Osteoblast (primary cell): ENCODE measurements around the gene TMEM229B. TPM values are rescaled to one million over a fixed set of nuclear protein-coding genes. Genes with fewer than 3 reads are reported as not detected.

Experiments
- DNase-seq: peaks from one replicate; pipeline ENCODE4 v3.0.0; 2011; ENCODE audit warnings: low spot score, mixed read lengths; ENCODE audit not compliant: insufficient read length; ENCODE audit errors: missing footprints
- H2AFZ ChIP-seq: 2 replicates; pipeline ENCODE4 v1.6.0; 2011; ENCODE audit warnings: mild to moderate bottlenecking, low read length
- H3K27ac ChIP-seq: 2 replicates; pipeline ENCODE4 v1.5.1; 2011; ENCODE audit warnings: mild to moderate bottlenecking, low read depth, low read length, moderate library complexity
- H3K27me3 ChIP-seq: 2 replicates; pipeline ENCODE4 v1.6.0; 2012; ENCODE audit warnings: mild to moderate bottlenecking, control low read depth, inconsistent platforms, low read length, moderate library complexity; ENCODE audit not compliant: insufficient read depth
- H3K36me3 ChIP-seq: 2 replicates; pipeline ENCODE4 v1.5.1; 2011; ENCODE audit warnings: mild to moderate bottlenecking, low read length, control low read depth, moderate library complexity; ENCODE audit not compliant: insufficient read depth
- H3K4me1 ChIP-seq: 2 replicates; pipeline ENCODE4 v1.5.1; 2011; ENCODE audit warnings: mild to moderate bottlenecking, low read length, control low read depth, moderate library complexity; ENCODE audit not compliant: insufficient read depth
- H3K4me2 ChIP-seq: 2 replicates; pipeline ENCODE4 v1.6.0; 2011; ENCODE audit warnings: mild to moderate bottlenecking, low read length; ENCODE audit not compliant: insufficient read depth
- H3K4me3 ChIP-seq: fragments of 200-600 bp; sonication (generic); 3 replicates; pipeline ENCODE4 v1.5.1; 2012; ENCODE audit warnings: mild to moderate bottlenecking, low read length, inconsistent platforms; ENCODE audit not compliant: insufficient read depth
- H3K79me2 ChIP-seq: 2 replicates; pipeline ENCODE4 v1.6.0; 2012; ENCODE audit warnings: mild to moderate bottlenecking, low read length, control low read depth, inconsistent platforms; ENCODE audit not compliant: insufficient read depth
- H3K9me3 ChIP-seq: 2 replicates; pipeline ENCODE4 v1.5.1; 2011; ENCODE audit warnings: low read depth, low read length, control low read depth
- H4K20me1 ChIP-seq: 2 replicates; pipeline ENCODE4 v1.6.0; 2012; ENCODE audit warnings: mild to moderate bottlenecking, low read length, control low read depth; ENCODE audit not compliant: insufficient read depth
- CTCF ChIP-seq: IDR thresholded peaks from 2 replicates; pipeline ENCODE4 v1.5.1; 2011; ENCODE audit warnings: mild to moderate bottlenecking, low read depth, low read length, moderate library complexity; ENCODE audit errors: extremely low read depth
- total RNA-seq: library from RNA; depleted of rRNA; stranded (reverse); fragments of >200 nt; gene quantifications from 2 replicates; pipeline ENCODE4 v1.2.3, GENCODE V29; 2012

The TMEM229B gene
- total RNA-seq, 1 donor = 5.8 TPM

- DNase-seq = no peak
- Histone ChIP-seq H3K4me3 (no peak overlapping the region), H3K4me2 (no peak overlapping the region), H4K20me1 (no peaks in the 10 kb centered on the region), H3K36me3 (no peaks in the 10 kb centered on the region), H3K27ac (no peak overlapping the region), H2AFZ (no peak overlapping the region), H3K4me1 (peaks cover 8% of the 10 kb centered on the region), H3K79me2 (no peaks in the 10 kb centered on the region), H3K27me3 (peaks cover 22% of the 10 kb centered on the region), H3K9me3 (no peaks in the 10 kb centered on the region)
- no peak for TF ChIP-seq CTCF
Observed at GRCh38 chr14:67442139-67442906, 46.2 kb downstream of the TMEM229B start.

GRCh38 chr14:67441672-67442071 lies 46.8 kb downstream of the TMEM229B start:
- Histone ChIP-seq H3K27ac (no peak overlapping the region), H3K4me1 (peaks cover 8% of the 10 kb centered on the region), H3K27me3 (peaks cover 26% of the 10 kb centered on the region), H3K79me2 (no peaks in the 10 kb centered on the region), H3K36me3 (no peaks in the 10 kb centered on the region), H4K20me1 (no peaks in the 10 kb centered on the region), H3K4me3 (no peak overlapping the region), H2AFZ (no peak overlapping the region), H3K4me2 (no peak overlapping the region), H3K9me3 (no peaks in the 10 kb centered on the region)
- DNase-seq = no peak
- TF ChIP-seq CTCF = no peak

GRCh38 chr14:67441256-67441655 lies 47.3 kb downstream of the TMEM229B start:
- Histone ChIP-seq H3K36me3 (no peaks in the 10 kb centered on the region), H3K4me1 (peaks cover 8% of the 10 kb centered on the region), H3K27me3 (peaks cover 28% of the 10 kb centered on the region), H3K9me3 (no peaks in the 10 kb centered on the region), H3K4me2 (no peak overlapping the region), H3K79me2 (no peaks in the 10 kb centered on the region), H3K4me3 (no peak overlapping the region), H4K20me1 (no peaks in the 10 kb centered on the region), H2AFZ (no peak overlapping the region), H3K27ac (no peak overlapping the region)
- DNase-seq = no peak
- no peak for TF ChIP-seq CTCF

- Histone ChIP-seq H3K27ac (no peak overlapping the region), H3K27me3 (peaks cover 31% of the 10 kb centered on the region), H3K4me1 (peaks cover 8% of the 10 kb centered on the region), H3K4me2 (no peak overlapping the region), H2AFZ (no peak overlapping the region), H3K9me3 (no peaks in the 10 kb centered on the region), H3K36me3 (no peaks in the 10 kb centered on the region), H3K4me3 (no peak overlapping the region), H4K20me1 (no peaks in the 10 kb centered on the region), H3K79me2 (no peaks in the 10 kb centered on the region)
- TF ChIP-seq CTCF = no peak
- no peak for DNase-seq
Observed at GRCh38 chr14:67440513-67440912, 48.0 kb downstream of the TMEM229B start.
